ENCODE measurements around the gene COASY.

COASY gene

GRCh38 chr17:42519546-42520491 is 42.1 kb upstream of the COASY start:
- H3K9ac ChIP-seq (ENCODE audit: low read depth in 1 of 2, low read length in 2 of 2): peak overlapping the region; percentile 29 to 70
- no peaks in the 10 kb centered on the region for H3K27me3 ChIP-seq (ENCODE audit: control insufficient read depth in 2 of 2, insufficient read depth in 2 of 2, low read length in 2 of 2)
- peak overlapping the region in 1 of 2 donors; percentile 33 for H3K4me3 ChIP-seq (ENCODE audit: low read length in 2 of 2)
- H3K36me3 ChIP-seq (ENCODE audit: control insufficient read depth in 2 of 2, insufficient read depth in 2 of 2, low read length in 2 of 2): peaks cover 11 to 13% of the 10 kb centered on the region in 2 donors
- peaks cover 45 to 51% of the 10 kb centered on the region in 2 donors for H3K4me1 ChIP-seq (ENCODE audit: control insufficient read depth in 2 of 2, insufficient read depth in 2 of 2, low read length in 2 of 2)
- no peaks in the 10 kb centered on the region for H3K9me3 ChIP-seq (ENCODE audit: control insufficient read depth in 2 of 2, low read length in 2 of 2)
- H3K27ac ChIP-seq (ENCODE audit: low read depth in 2 of 2, low read length in 2 of 2): peak overlapping the region; percentile 92 to 95

- Histone ChIP-seq H3K27ac (ENCODE audit: low read depth in 2 of 2, low read length in 2 of 2) (peak overlapping the region; percentile 92 to 95), H3K9ac (ENCODE audit: low read depth in 1 of 2, low read length in 2 of 2) (peak overlapping the region; percentile 29 to 70), H3K4me3 (ENCODE audit: low read length in 2 of 2) (no peak overlapping the region), H3K4me1 (ENCODE audit: control insufficient read depth in 2 of 2, insufficient read depth in 2 of 2, low read length in 2 of 2) (peaks cover 45 to 51% of the 10 kb centered on the region in 2 donors), H3K36me3 (ENCODE audit: control insufficient read depth in 2 of 2, insufficient read depth in 2 of 2, low read length in 2 of 2) (peaks cover 11 to 13% of the 10 kb centered on the region in 2 donors), H3K9me3 (ENCODE audit: control insufficient read depth in 2 of 2, low read length in 2 of 2) (no peaks in the 10 kb centered on the region), H3K27me3 (ENCODE audit: control insufficient read depth in 2 of 2, insufficient read depth in 2 of 2, low read length in 2 of 2) (no peaks in the 10 kb centered on the region)
Observed at GRCh38 chr17:42520540-42520951, 41.4 kb upstream of the COASY start.

DNA sequence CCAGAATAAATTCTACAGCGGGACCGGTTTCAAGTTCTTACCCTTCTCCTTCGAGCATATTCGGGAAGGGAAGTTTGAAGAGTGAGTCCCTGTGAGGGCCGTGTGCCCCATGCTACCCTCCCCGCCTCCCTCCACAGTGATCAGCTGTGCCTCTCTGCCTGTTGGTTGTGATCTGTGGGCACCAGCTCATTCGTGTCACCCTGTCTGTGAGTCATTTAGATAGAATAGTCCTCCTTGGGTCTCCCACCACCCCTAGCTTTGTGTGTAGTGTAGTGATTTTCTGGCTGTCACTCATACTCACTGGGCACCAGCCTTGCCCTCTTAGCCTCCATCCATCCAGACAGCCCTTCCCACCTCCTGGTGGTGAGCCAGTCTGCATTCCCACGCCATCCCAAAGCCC is 40.9 kb upstream of the COASY start:
- peak overlapping the region in 1 of 2 donors; percentile 70 for H3K9ac ChIP-seq (ENCODE audit: low read depth in 1 of 2, low read length in 2 of 2)
- peaks cover 45 to 51% of the 10 kb centered on the region in 2 donors for H3K4me1 ChIP-seq (ENCODE audit: control insufficient read depth in 2 of 2, insufficient read depth in 2 of 2, low read length in 2 of 2)
- H3K27ac ChIP-seq (ENCODE audit: low read depth in 2 of 2, low read length in 2 of 2): peak overlapping the region; percentile 92 to 95
- no peak overlapping the region for H3K4me3 ChIP-seq (ENCODE audit: low read length in 2 of 2)
- H3K9me3 ChIP-seq (ENCODE audit: control insufficient read depth in 2 of 2, low read length in 2 of 2): no peaks in the 10 kb centered on the region
- H3K27me3 ChIP-seq (ENCODE audit: control insufficient read depth in 2 of 2, insufficient read depth in 2 of 2, low read length in 2 of 2): no peaks in the 10 kb centered on the region
- H3K36me3 ChIP-seq (ENCODE audit: control insufficient read depth in 2 of 2, insufficient read depth in 2 of 2, low read length in 2 of 2): peaks cover 8 to 13% of the 10 kb centered on the region in 2 donors

DNA sequence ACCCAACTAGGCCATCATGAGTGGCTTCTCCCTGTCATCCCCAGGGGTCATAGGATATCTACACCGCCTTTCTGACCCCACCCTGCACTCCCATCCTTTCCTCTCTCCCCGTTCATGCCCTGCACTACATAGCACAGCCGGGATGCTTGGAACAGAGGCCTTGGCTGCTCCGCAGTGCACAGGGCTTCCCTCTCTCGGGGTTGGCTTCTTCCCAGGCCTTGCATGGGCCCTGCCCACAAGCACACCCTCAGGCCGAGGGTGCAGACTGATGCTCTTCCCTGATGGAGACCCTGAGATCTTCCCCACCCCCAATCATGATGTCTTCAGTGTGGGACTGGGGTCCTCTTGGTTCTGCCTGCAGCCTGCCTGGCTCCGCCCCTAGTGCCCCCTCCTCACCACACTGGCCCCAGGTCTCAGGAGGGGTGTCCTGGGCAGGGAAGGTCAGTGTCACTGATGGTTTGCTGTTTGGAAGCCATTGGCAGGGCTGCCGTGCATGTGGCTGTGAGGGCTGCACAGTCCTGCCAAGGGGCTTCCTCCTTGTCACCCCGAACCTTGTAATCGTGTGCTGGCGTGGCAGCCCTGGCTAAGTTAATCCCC is 40.2 kb upstream of the COASY start:
- H3K27me3 ChIP-seq (ENCODE audit: control insufficient read depth in 2 of 2, insufficient read depth in 2 of 2, low read length in 2 of 2): no peaks in the 10 kb centered on the region
- H3K4me3 ChIP-seq (ENCODE audit: low read length in 2 of 2): no peak overlapping the region
- peaks cover 8 to 13% of the 10 kb centered on the region in 2 donors for H3K36me3 ChIP-seq (ENCODE audit: control insufficient read depth in 2 of 2, insufficient read depth in 2 of 2, low read length in 2 of 2)
- H3K9me3 ChIP-seq (ENCODE audit: control insufficient read depth in 2 of 2, low read length in 2 of 2): no peaks in the 10 kb centered on the region
- H3K9ac ChIP-seq (ENCODE audit: low read depth in 1 of 2, low read length in 2 of 2): peak overlapping the region in 1 of 2 donors; percentile 70
- peaks cover 47 to 54% of the 10 kb centered on the region in 2 donors for H3K4me1 ChIP-seq (ENCODE audit: control insufficient read depth in 2 of 2, insufficient read depth in 2 of 2, low read length in 2 of 2)
- peak overlapping the region; percentile 92 to 95 for H3K27ac ChIP-seq (ENCODE audit: low read depth in 2 of 2, low read length in 2 of 2)

GRCh38 chr17:42522263-42522790 is 39.6 kb upstream of the COASY start:
- Histone ChIP-seq H3K27me3 (ENCODE audit: control insufficient read depth in 2 of 2, insufficient read depth in 2 of 2, low read length in 2 of 2) (no peaks in the 10 kb centered on the region), H3K4me1 (ENCODE audit: control insufficient read depth in 2 of 2, insufficient read depth in 2 of 2, low read length in 2 of 2) (peaks cover 49 to 55% of the 10 kb centered on the region in 2 donors), H3K27ac (ENCODE audit: low read depth in 2 of 2, low read length in 2 of 2) (peak overlapping the region; percentile 92 to 95), H3K9me3 (ENCODE audit: control insufficient read depth in 2 of 2, low read length in 2 of 2) (no peaks in the 10 kb centered on the region), H3K4me3 (ENCODE audit: low read length in 2 of 2) (no peak overlapping the region), H3K9ac (ENCODE audit: low read depth in 1 of 2, low read length in 2 of 2) (peak overlapping the region in 1 of 2 donors; percentile 70), H3K36me3 (ENCODE audit: control insufficient read depth in 2 of 2, insufficient read depth in 2 of 2, low read length in 2 of 2) (peaks cover 8 to 13% of the 10 kb centered on the region in 2 donors)

- H3K4me1 ChIP-seq (ENCODE audit: control insufficient read depth in 2 of 2, insufficient read depth in 2 of 2, low read length in 2 of 2): peaks cover 47 to 50% of the 10 kb centered on the region in 2 donors
- no peaks in the 10 kb centered on the region for H3K9me3 ChIP-seq (ENCODE audit: control insufficient read depth in 2 of 2, low read length in 2 of 2)
- peak overlapping the region; percentile 92 to 95 for H3K27ac ChIP-seq (ENCODE audit: low read depth in 2 of 2, low read length in 2 of 2)
- peaks cover 8 to 13% of the 10 kb centered on the region in 2 donors for H3K36me3 ChIP-seq (ENCODE audit: control insufficient read depth in 2 of 2, insufficient read depth in 2 of 2, low read length in 2 of 2)
- H3K9ac ChIP-seq (ENCODE audit: low read depth in 1 of 2, low read length in 2 of 2): no peak overlapping the region
- H3K27me3 ChIP-seq (ENCODE audit: control insufficient read depth in 2 of 2, insufficient read depth in 2 of 2, low read length in 2 of 2): no peaks in the 10 kb centered on the region
- no peak overlapping the region for H3K4me3 ChIP-seq (ENCODE audit: low read length in 2 of 2)
Observed at GRCh38 chr17:42522798-42523278, 39.1 kb upstream of the COASY start.

- peaks cover 8 to 13% of the 10 kb centered on the region in 2 donors for H3K36me3 ChIP-seq (ENCODE audit: control insufficient read depth in 2 of 2, insufficient read depth in 2 of 2, low read length in 2 of 2)
- H3K9ac ChIP-seq (ENCODE audit: low read depth in 1 of 2, low read length in 2 of 2): no peak overlapping the region
- no peaks in the 10 kb centered on the region for H3K9me3 ChIP-seq (ENCODE audit: control insufficient read depth in 2 of 2, low read length in 2 of 2)
- H3K27ac ChIP-seq (ENCODE audit: low read depth in 2 of 2, low read length in 2 of 2): peak overlapping the region in 1 of 2 donors; percentile 3
- peaks cover 24 to 28% of the 10 kb centered on the region in 2 donors for H3K4me1 ChIP-seq (ENCODE audit: control insufficient read depth in 2 of 2, insufficient read depth in 2 of 2, low read length in 2 of 2)
- no peaks in the 10 kb centered on the region for H3K27me3 ChIP-seq (ENCODE audit: control insufficient read depth in 2 of 2, insufficient read depth in 2 of 2, low read length in 2 of 2)
- H3K4me3 ChIP-seq (ENCODE audit: low read length in 2 of 2): no peak overlapping the region
Observed at GRCh38 chr17:42525221-42525620, 36.7 kb upstream of the COASY start.

- Histone ChIP-seq H3K9me3 (ENCODE audit: control insufficient read depth in 2 of 2, low read length in 2 of 2) (no peaks in the 10 kb centered on the region), H3K9ac (ENCODE audit: low read depth in 1 of 2, low read length in 2 of 2) (no peak overlapping the region), H3K4me3 (ENCODE audit: low read length in 2 of 2) (no peak overlapping the region), H3K4me1 (ENCODE audit: control insufficient read depth in 2 of 2, insufficient read depth in 2 of 2, low read length in 2 of 2) (peaks cover 21 to 24% of the 10 kb centered on the region in 2 donors), H3K27ac (ENCODE audit: low read depth in 2 of 2, low read length in 2 of 2) (peak overlapping the region; percentile 3 to 37), H3K27me3 (ENCODE audit: control insufficient read depth in 2 of 2, insufficient read depth in 2 of 2, low read length in 2 of 2) (no peaks in the 10 kb centered on the region), H3K36me3 (ENCODE audit: control insufficient read depth in 2 of 2, insufficient read depth in 2 of 2, low read length in 2 of 2) (peaks cover 8 to 11% of the 10 kb centered on the region in 2 donors)
Observed at GRCh38 chr17:42526031-42526444, 35.9 kb upstream of the COASY start.

DNA sequence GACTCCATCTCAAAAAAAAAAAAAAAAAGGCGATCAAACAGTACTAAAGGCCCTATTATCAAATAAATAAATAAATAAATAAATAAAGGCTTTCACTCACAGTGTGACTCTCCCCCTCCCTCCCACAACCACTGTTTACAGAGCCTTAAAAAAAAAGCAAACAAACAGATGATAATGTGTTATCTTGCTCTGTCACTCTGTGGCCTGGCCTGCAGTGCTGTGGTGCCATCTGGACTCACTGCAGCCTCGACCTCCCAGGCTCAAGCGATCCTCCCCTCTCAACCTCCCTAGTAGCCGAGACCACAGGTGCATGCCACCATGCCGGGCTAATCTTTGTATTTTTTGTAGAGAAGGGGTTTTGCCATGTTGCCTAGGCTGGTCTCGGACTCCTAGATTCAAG is 34.0 kb upstream of the COASY start:
- peaks cover 18 to 21% of the 10 kb centered on the region in 2 donors for H3K4me1 ChIP-seq (ENCODE audit: control insufficient read depth in 2 of 2, insufficient read depth in 2 of 2, low read length in 2 of 2)
- no peaks in the 10 kb centered on the region for H3K9me3 ChIP-seq (ENCODE audit: control insufficient read depth in 2 of 2, low read length in 2 of 2)
- no peaks in the 10 kb centered on the region for H3K36me3 ChIP-seq (ENCODE audit: control insufficient read depth in 2 of 2, insufficient read depth in 2 of 2, low read length in 2 of 2)
- H3K9ac ChIP-seq (ENCODE audit: low read depth in 1 of 2, low read length in 2 of 2): no peak overlapping the region
- H3K27me3 ChIP-seq (ENCODE audit: control insufficient read depth in 2 of 2, insufficient read depth in 2 of 2, low read length in 2 of 2): no peaks in the 10 kb centered on the region
- H3K4me3 ChIP-seq (ENCODE audit: low read length in 2 of 2): no peak overlapping the region
- no peak overlapping the region for H3K27ac ChIP-seq (ENCODE audit: low read depth in 2 of 2, low read length in 2 of 2)
